ENCODE data around the gene YY1.

GRCh38 chr14:100314724-100315123 is 75.8 kb downstream of the YY1 start:
- TF ChIP-seq, protein P1, sequence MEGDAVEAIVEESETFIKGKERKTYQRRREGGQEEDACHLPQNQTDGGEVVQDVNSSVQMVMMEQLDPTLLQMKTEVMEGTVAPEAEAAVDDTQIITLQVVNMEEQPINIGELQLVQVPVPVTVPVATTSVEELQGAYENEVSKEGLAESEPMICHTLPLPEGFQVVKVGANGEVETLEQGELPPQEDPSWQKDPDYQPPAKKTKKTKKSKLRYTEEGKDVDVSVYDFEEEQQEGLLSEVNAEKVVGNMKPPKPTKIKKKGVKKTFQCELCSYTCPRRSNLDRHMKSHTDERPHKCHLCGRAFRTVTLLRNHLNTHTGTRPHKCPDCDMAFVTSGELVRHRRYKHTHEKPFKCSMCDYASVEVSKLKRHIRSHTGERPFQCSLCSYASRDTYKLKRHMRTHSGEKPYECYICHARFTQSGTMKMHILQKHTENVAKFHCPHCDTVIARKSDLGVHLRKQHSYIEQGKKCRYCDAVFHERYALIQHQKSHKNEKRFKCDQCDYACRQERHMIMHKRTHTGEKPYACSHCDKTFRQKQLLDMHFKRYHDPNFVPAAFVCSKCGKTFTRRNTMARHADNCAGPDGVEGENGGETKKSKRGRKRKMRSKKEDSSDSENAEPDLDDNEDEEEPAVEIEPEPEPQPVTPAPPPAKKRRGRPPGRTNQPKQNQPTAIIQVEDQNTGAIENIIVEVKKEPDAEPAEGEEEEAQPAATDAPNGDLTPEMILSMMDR (IDR thresholded peaks at IDR 0.05; ENCODE audit: low read depth, low read length): no peak
- no peak for TF ChIP-seq POLR2A (IDR thresholded peaks at IDR 0.05; ENCODE audit: extremely low read depth, insufficient read length)
- TF ChIP-seq MYC (IDR thresholded peaks at IDR 0.05; ENCODE audit: low read depth, low read length): no peak
- TF ChIP-seq MAX (IDR thresholded peaks at IDR 0.05; ENCODE audit: low read depth, low read length): no peak
